PC-3 (cell line): ENCODE measurements around the gene USH1G. TPM values are rescaled to one million over a fixed set of nuclear protein-coding genes. Genes with fewer than 3 reads are reported as not detected.
"Not testable (repeated sequence)": the region's sequence is repeated elsewhere in the genome, so short reads cannot be mapped to it uniquely, and the experiment has no call there.

Experiments used
- ATAC-seq: fragments of 200-7000 bp; cut with Tn5 transposase; 2 replicates; pipeline ENCODE4 v1.9.1; 2020; ENCODE audit warnings: mild to moderate bottlenecking, moderate library complexity
- BruUV-seq: library from RNA; stranded (reverse); fragments of 400-500 nt; replicated peaks from 2 replicates; lab custom pipeline; 2021; lab: Mats Ljungman, UMichigan
- CTCF ChIA-PET: fragments of 300-600 bp; sonication (Branson Sonifier 250); formaldehyde crosslinking; loops from one replicate; lab custom pipeline; 2022; ENCODE audit warnings: antibody characterized with exemption; lab: Charles Lee
- POLR2A ChIA-PET: fragments of 300-600 bp; sonication (Branson Sonifier 250); formaldehyde crosslinking; loops from one replicate; lab custom pipeline; 2022; ENCODE audit warnings: antibody characterized with exemption; ENCODE audit not compliant: unreplicated experiment; lab: Charles Lee
- DNase-seq: peaks from one replicate; pipeline ENCODE4 v3.0.0-alpha.2; 2015
- H2AFZ ChIP-seq: fragments of 300-600 bp; sonication (generic); 2 replicates; pipeline ENCODE4 v1.6.0; 2016; ENCODE audit warnings: antibody characterized with exemption, low read length
- H3F3A ChIP-seq: fragments of 300-600 bp; sonication (generic); one replicate; pipeline ENCODE4 v1.6.0; 2017; ENCODE audit warnings: antibody characterized with exemption, low read length, control low read depth, mild to moderate bottlenecking; ENCODE audit not compliant: unreplicated experiment
- H3K27ac ChIP-seq: fragments of 300-600 bp; sonication (generic); 2 replicates; pipeline ENCODE4 v1.5.1; 2016; ENCODE audit warnings: mild to moderate bottlenecking, low read length
- H3K27me3 ChIP-seq: fragments of 300-600 bp; sonication (generic); 2 replicates; pipeline ENCODE4 v1.6.1; 2016; ENCODE audit warnings: low read length, mixed read lengths
- H3K36me3 ChIP-seq: fragments of 300-600 bp; sonication (generic); 2 replicates; pipeline ENCODE4 v1.6.1; 2016; ENCODE audit warnings: low read depth, mixed run types, low read length, mixed read lengths
- H3K4me1 ChIP-seq: fragments of 300-600 bp; sonication (generic); 2 replicates; pipeline ENCODE4 v1.5.1; 2016; ENCODE audit warnings: low read length; ENCODE audit not compliant: insufficient read depth
- H3K4me2 ChIP-seq: fragments of 300-600 bp; sonication (generic); 2 replicates; pipeline ENCODE4 v1.6.0; 2016; ENCODE audit warnings: low read length
- H3K4me3 ChIP-seq: fragments of 300-600 bp; sonication (generic); 2 replicates; pipeline ENCODE4 v1.5.1; 2016; ENCODE audit warnings: mild to moderate bottlenecking, low read length, mixed read lengths
- H3K79me2 ChIP-seq: fragments of 300-600 bp; sonication (generic); 2 replicates; pipeline ENCODE4 v1.6.1; 2017; ENCODE audit warnings: low read length, mixed read lengths
- H3K9ac ChIP-seq: fragments of 300-600 bp; sonication (generic); 2 replicates; pipeline ENCODE4 v1.6.0; 2016; ENCODE audit warnings: mild to moderate bottlenecking, low read length
- H3K9me2 ChIP-seq: fragments of 300-600 bp; sonication (generic); replicated peaks from 2 replicates; pipeline ENCODE4 v1.6.1; 2016; ENCODE audit warnings: mixed run types, low read length, mixed read lengths
- H3K9me3 ChIP-seq: fragments of 300-600 bp; sonication (generic); 2 replicates; pipeline ENCODE4 v1.6.1; 2016; ENCODE audit warnings: low read length, mixed read lengths
- H4K20me1 ChIP-seq: fragments of 300-600 bp; sonication (generic); 2 replicates; pipeline ENCODE4 v1.6.1; 2016; ENCODE audit warnings: low read length, mixed read lengths
- CTCF ChIP-seq: fragments of 300-600 bp; sonication (generic); conservative IDR thresholded peaks from 2 replicates; pipeline ENCODE4 v1.5.1; 2017; ENCODE audit warnings: antibody characterized with exemption, low read depth, mild to moderate bottlenecking, low read length
- EZH2 ChIP-seq: fragments of 300-600 bp; sonication (generic); IDR thresholded peaks from one replicate; pipeline ENCODE4 v1.6.1; 2017; ENCODE audit warnings: antibody characterized with exemption, mild to moderate bottlenecking, low read length; ENCODE audit not compliant: unreplicated experiment
- EZH2phosphoT487 ChIP-seq: fragments of 300-600 bp; sonication (generic); IDR thresholded peaks from 2 replicates; pipeline ENCODE4 v1.6.1; 2018; ENCODE audit warnings: mild to moderate bottlenecking, antibody characterized with exemption, low read length, borderline replicate concordance
- intact Hi-C: fragments of 100-400 bp; cut with micrococcal nuclease; formaldehyde crosslinking; loops from 2 replicates; pipeline ENCODE4 v1.9.0; 2023
- total RNA-seq: library from RNA; depleted of rRNA; stranded (reverse); fragments of >200 nt; gene quantifications from 2 replicates; pipeline ENCODE4 v1.2.3, GENCODE V29; 2014

The USH1G gene
- total RNA-seq, 1 experiment from 2014 or later: 0.04 TPM

DNA sequence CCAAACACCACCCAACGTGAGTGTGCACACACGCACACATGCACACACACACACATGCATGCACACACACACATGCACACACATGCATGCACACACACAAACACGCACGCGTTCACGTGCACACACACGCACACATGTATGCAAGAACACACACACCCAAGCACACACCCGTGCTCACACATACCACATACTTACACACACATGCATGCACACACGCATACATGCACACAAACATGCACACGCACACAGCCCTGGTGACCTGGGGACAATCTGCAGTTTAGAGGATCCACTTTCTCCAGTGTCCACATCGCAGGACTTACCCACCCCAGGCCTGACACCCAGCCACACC lies 6.2 kb downstream of the USH1G start:
- POLR2A ChIA-PET: no interaction called here
- no peaks in the 10 kb centered on the region for H3K9me2 ChIP-seq
- H3K9me3 ChIP-seq: no peaks in the 10 kb centered on the region
- ATAC-seq (no peak), DNase-seq (no peak)
- no peak overlapping the region for H3K9ac ChIP-seq
- H2AFZ ChIP-seq: no peak overlapping the region
- no peaks in the 10 kb centered on the region for H3K36me3 ChIP-seq
- no peaks in the 10 kb centered on the region for H3F3A ChIP-seq
- no peaks in the 10 kb centered on the region for H3K4me1 ChIP-seq
- CTCF ChIA-PET: no interaction called here
- no peak overlapping the region for H3K4me2 ChIP-seq
- H3K4me3 ChIP-seq: no peak overlapping the region
- H4K20me1 ChIP-seq: no peaks in the 10 kb centered on the region
- no peaks in the 10 kb centered on the region for H3K27me3 ChIP-seq
- H3K79me2 ChIP-seq: no peaks in the 10 kb centered on the region
- no peak for TF ChIP-seq CTCF
- no peak for TF ChIP-seq EZH2phosphoT487
- no peak for TF ChIP-seq EZH2
- BruUV-seq: no TSS peak
- intact Hi-C loops: no loop called here
- H3K27ac ChIP-seq: no peak overlapping the region

- H3K4me2 ChIP-seq: no peak overlapping the region
- H3K9ac ChIP-seq: no peak overlapping the region
- H3K27ac ChIP-seq: no peak overlapping the region
- DNase-seq (no peak), ATAC-seq (no peak)
- ChIA-PET POLR2A (no interaction called here), CTCF (no interaction called here)
- H4K20me1 ChIP-seq: no peaks in the 10 kb centered on the region
- H3K9me2 ChIP-seq: no peaks in the 10 kb centered on the region
- TF ChIP-seq EZH2phosphoT487: no peak
- TF ChIP-seq CTCF: no peak
- no peak for TF ChIP-seq EZH2
- H3K4me1 ChIP-seq: no peaks in the 10 kb centered on the region
- no peak overlapping the region for H2AFZ ChIP-seq
- no peaks in the 10 kb centered on the region for H3K9me3 ChIP-seq
- no peaks in the 10 kb centered on the region for H3K27me3 ChIP-seq
- H3K36me3 ChIP-seq: no peaks in the 10 kb centered on the region
- H3K4me3 ChIP-seq: no peak overlapping the region
- BruUV-seq: no TSS peak
- no peaks in the 10 kb centered on the region for H3F3A ChIP-seq
- H3K79me2 ChIP-seq: no peaks in the 10 kb centered on the region
- intact Hi-C loops: no loop called here
Observed at GRCh38 chr17:74916136-74916850, 6.8 kb downstream of the USH1G start.

- H3K4me1 ChIP-seq, H3K9me2 ChIP-seq, intact Hi-C loops, H3K4me3 ChIP-seq, H3K9me3 ChIP-seq, DNase-seq, H3K79me2 ChIP-seq, H2AFZ ChIP-seq, H3K4me2 ChIP-seq, H3K36me3 ChIP-seq, BruUV-seq, ATAC-seq, H3K27me3 ChIP-seq, H3K27ac ChIP-seq, POLR2A ChIA-PET, H3F3A ChIP-seq, H4K20me1 ChIP-seq, CTCF ChIA-PET, H3K9ac ChIP-seq: not testable (repeated sequence)
Observed at GRCh38 chr17:74911423-74911822, 11.6 kb downstream of the USH1G start.

DNA sequence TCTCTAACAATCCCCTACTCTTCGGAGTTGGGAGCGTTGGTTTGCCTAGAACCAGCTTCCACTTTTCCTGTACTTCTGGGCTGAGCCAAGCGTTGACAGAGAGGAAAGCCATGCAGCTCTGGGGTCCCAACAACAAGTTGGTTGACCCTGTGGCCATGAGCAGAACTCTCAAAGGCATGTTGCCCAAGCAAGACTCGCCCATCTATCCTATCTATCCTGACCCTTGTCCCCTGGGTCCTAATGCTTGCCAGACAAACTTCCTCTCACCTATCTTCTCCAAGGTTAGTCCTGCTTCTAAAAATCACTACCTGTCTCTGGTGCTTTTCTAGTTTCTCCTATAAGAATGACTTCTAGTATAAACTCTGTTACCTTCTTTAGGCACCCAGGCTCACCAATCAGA lies 14.0 kb downstream of the USH1G start:
- DNase-seq, H3K4me2 ChIP-seq, H3K9ac ChIP-seq, intact Hi-C loops, H2AFZ ChIP-seq, BruUV-seq, ATAC-seq, H3K9me3 ChIP-seq, H3K4me1 ChIP-seq, H3K27ac ChIP-seq, CTCF ChIA-PET, H3K4me3 ChIP-seq, H3K9me2 ChIP-seq, H3K27me3 ChIP-seq, H3K36me3 ChIP-seq, POLR2A ChIA-PET, H4K20me1 ChIP-seq, H3K79me2 ChIP-seq, H3F3A ChIP-seq: not testable (repeated sequence)
